ENCODE data around the gene CATSPER1. TPM values are rescaled to one million over a fixed set of nuclear protein-coding genes. Genes with fewer than 3 reads are reported as not detected.

CATSPER1 gene
- polyA plus RNA-seq, 1 of the 3 experiments (the other 2 are of a cell fraction) = 2.2 TPM

DNA sequence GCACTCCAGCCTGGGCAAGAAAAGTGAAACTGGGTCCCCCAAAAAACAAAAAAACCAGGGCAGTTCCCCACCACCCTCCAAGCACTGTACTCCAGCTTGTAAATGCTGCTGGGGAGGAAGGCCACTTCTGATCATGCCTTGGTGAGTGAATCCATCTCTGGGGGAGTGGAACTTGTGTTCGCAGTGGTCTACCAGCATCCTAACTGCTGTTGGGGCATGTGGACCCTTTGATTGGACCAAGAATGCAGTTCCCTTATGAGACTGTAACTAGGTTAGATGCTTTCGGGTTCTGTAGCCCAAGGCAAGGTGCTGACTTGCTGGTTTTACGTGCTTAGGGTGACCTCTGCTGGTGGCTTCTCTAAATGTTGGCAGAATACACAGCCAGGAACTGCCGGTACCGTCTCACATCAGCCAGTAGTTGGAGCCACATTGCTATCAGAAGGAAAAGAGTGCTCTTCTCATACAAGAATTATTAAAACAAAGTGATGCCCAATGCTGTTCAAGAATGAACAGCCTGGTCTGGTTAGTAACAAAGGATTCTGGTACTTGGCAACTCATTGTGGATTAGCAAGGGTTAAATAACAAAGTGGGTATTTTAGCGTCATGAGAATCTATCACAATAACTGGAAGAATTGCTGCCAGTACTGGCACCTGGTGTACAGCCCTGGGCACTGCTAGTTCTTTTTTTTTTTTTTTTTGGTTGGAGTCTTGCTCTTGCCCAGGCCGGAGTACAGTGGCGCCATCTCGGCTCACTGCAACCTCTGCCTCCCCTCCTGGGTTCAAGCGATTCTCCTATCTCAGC lies 37.3 kb downstream of the CATSPER1 start:
- Histone ChIP-seq H3K4me2 (no peak overlapping the region), H3K4me3 (ENCODE audit: low read depth in 2 of 2, low read length in 1 of 2) (peak overlapping the region in 1 of 2 experiments; percentile 4; a peak in 1 of 4 replicates), H3K9me3 (no peaks in the 10 kb centered on the region), H2AFZ (ENCODE audit: low read depth) (no peak overlapping the region), H3K27ac (ENCODE audit: low read depth in 2 of 2, low read length in 1 of 2) (peak overlapping the region; percentile 17 to 18; a peak in 2 of 4 replicates), H3F3A (replicated peaks; ENCODE audit: insufficient read depth) (peaks cover 15% of the 10 kb centered on the region), H3K79me2 (ENCODE audit: insufficient read depth) (no peaks in the 10 kb centered on the region), H3K27me3 (ENCODE audit: insufficient read depth) (no peaks in the 10 kb centered on the region), H3K9me2 (no peaks in the 10 kb centered on the region), H3K36me3 (replicated peaks in 1 of 2; ENCODE audit: control insufficient read depth in 1 of 2, insufficient read depth in 2 of 2, low read length in 1 of 2) (peaks cover 0 to 12% of the 10 kb centered on the region in 2 experiments), H3K4me1 (ENCODE audit: control insufficient read depth in 1 of 2, insufficient read depth in 2 of 2, low read depth in 1 of 2, low read length in 1 of 2) (peaks cover 0 to 2% of the 10 kb centered on the region in 2 experiments; a peak in 1 of 4 replicates), H4K20me1 (ENCODE audit: insufficient read depth) (no peaks in the 10 kb centered on the region), H3K9ac (no peak overlapping the region)
- no peak for TF ChIP-seq RXRA (IDR thresholded peaks at IDR 0.05; ENCODE audit: borderline replicate concordance, low read depth)
- peak; percentile 72 for TF ChIP-seq RCOR1 (IDR thresholded peaks at IDR 0.05; ENCODE audit: low read length)
- TF ChIP-seq GATA2 (CRISPR knock-in tag; IDR thresholded peaks at IDR 0.05) = no peak
- TF ChIP-seq, protein P1, sequence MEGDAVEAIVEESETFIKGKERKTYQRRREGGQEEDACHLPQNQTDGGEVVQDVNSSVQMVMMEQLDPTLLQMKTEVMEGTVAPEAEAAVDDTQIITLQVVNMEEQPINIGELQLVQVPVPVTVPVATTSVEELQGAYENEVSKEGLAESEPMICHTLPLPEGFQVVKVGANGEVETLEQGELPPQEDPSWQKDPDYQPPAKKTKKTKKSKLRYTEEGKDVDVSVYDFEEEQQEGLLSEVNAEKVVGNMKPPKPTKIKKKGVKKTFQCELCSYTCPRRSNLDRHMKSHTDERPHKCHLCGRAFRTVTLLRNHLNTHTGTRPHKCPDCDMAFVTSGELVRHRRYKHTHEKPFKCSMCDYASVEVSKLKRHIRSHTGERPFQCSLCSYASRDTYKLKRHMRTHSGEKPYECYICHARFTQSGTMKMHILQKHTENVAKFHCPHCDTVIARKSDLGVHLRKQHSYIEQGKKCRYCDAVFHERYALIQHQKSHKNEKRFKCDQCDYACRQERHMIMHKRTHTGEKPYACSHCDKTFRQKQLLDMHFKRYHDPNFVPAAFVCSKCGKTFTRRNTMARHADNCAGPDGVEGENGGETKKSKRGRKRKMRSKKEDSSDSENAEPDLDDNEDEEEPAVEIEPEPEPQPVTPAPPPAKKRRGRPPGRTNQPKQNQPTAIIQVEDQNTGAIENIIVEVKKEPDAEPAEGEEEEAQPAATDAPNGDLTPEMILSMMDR (IDR thresholded peaks at IDR 0.05) = peak; percentile 100
- peak; percentile 82 for TF ChIP-seq SMC3 (IDR thresholded peaks at IDR 0.05; ENCODE audit: low read depth, low read length)
- TF ChIP-seq MXI1 (IDR thresholded peaks at IDR 0.05; ENCODE audit: low read depth, low read length) = peak; percentile 27; the same call in 1 of the 2 replicates
- no peak for TF ChIP-seq TAF1 (IDR thresholded peaks at IDR 0.05; ENCODE audit: borderline replicate concordance, low read depth, low read length)
- peak; percentile 97 for TF ChIP-seq RAD21 (IDR thresholded peaks at IDR 0.05; ENCODE audit: low read length)
- peak; percentile 70 for TF ChIP-seq CHD2 (IDR thresholded peaks at IDR 0.05; ENCODE audit: low read length, partially characterized antibody)
- no peak for TF ChIP-seq PBX3 (IDR thresholded peaks at IDR 0.05)
- ChIA-PET POLR2A (interaction anchor here (0.7 to 0.8 kb wide), 2 partner anchors 105 to 482 kb away, joined by 4 read pairs; no protein-coding TSS in a partner anchor), CTCF (interaction anchor here (0.6 to 20.1 kb wide), 46 partner anchors 10 to 518 kb away, joined by 3 to 261 read pairs (median 4); partner anchors contain the start of genes BANF1, CATSPER1, CCDC85B and CTSW)
- 21% methylated on average over 10 of the region's 10 CpGs for WGBS (ENCODE audit: low lambda C conversion rate)
- peak; percentile 85 for DNase-seq

DNA sequence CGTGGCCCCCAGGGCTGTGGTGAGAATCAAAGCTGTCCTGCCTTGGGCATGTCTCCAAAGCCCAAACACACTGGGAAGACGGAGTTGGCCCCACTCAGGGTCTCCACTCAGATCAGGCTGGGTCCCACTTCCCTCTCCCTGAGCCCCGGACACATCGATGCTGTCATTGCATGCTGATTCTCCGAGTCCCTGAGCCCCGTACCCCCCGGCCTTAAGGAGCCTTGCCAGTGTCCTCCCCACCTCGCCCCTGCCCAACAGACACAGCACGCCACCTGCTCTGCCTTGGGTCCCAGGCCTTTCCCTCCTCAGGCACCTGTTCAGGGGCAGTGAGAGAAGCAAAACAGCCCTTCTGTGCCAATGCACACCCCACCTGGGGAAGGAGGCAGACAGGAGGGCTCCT lies 38.9 kb downstream of the CATSPER1 start:
- no peak overlapping the region for H2AFZ ChIP-seq (ENCODE audit: low read depth)
- CTCF ChIA-PET = interaction anchor here (1.2 to 20.1 kb wide), 5 partner anchors 8 to 276 kb away, joined by 4 to 261 read pairs (median 15); partner anchors contain the start of genes CCDC85B, CTSW, FIBP and KAT5
- 92% methylated on average over 6 of the region's 9 CpGs for WGBS (ENCODE audit: low lambda C conversion rate)
- H3K4me2 ChIP-seq = no peak overlapping the region
- DNase-seq = peak; percentile 14
- H3K27ac ChIP-seq (ENCODE audit: low read depth in 2 of 2, low read length in 1 of 2) = no peak overlapping the region
- no peak overlapping the region for H3K4me3 ChIP-seq (ENCODE audit: low read depth in 2 of 2, low read length in 1 of 2)
- peaks cover 0 to 2% of the 10 kb centered on the region in 2 experiments; a peak in 1 of 4 replicates for H3K4me1 ChIP-seq (ENCODE audit: control insufficient read depth in 1 of 2, insufficient read depth in 2 of 2, low read depth in 1 of 2, low read length in 1 of 2)
- POLR2A ChIA-PET = no interaction called here
- H3K27me3 ChIP-seq (ENCODE audit: insufficient read depth) = no peaks in the 10 kb centered on the region
- H3K79me2 ChIP-seq (ENCODE audit: insufficient read depth) = no peaks in the 10 kb centered on the region
- H3K9me3 ChIP-seq = no peaks in the 10 kb centered on the region
- peaks cover 18% of the 10 kb centered on the region for H3F3A ChIP-seq (replicated peaks; ENCODE audit: insufficient read depth)
- H4K20me1 ChIP-seq (ENCODE audit: insufficient read depth) = no peaks in the 10 kb centered on the region
- H3K9ac ChIP-seq = no peak overlapping the region
- H3K9me2 ChIP-seq = no peaks in the 10 kb centered on the region
- peaks cover 0 to 12% of the 10 kb centered on the region in 2 experiments for H3K36me3 ChIP-seq (replicated peaks in 1 of 2; ENCODE audit: control insufficient read depth in 1 of 2, insufficient read depth in 2 of 2, low read length in 1 of 2)
- TF ChIP-seq, protein P2, sequence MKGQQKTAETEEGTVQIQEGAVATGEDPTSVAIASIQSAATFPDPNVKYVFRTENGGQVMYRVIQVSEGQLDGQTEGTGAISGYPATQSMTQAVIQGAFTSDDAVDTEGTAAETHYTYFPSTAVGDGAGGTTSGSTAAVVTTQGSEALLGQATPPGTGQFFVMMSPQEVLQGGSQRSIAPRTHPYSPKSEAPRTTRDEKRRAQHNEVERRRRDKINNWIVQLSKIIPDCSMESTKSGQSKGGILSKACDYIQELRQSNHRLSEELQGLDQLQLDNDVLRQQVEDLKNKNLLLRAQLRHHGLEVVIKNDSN (IDR thresholded peaks at IDR 0.05; ENCODE audit: borderline replicate concordance, low read depth) = no peak
- TF ChIP-seq TCF12 (IDR thresholded peaks at IDR 0.05) (no peak), MXI1 (IDR thresholded peaks at IDR 0.05; ENCODE audit: low read depth, low read length) (no peak), ZBTB33 (IDR thresholded peaks at IDR 0.05; ENCODE audit: borderline replicate concordance, low read depth) (no peak), CHD2 (IDR thresholded peaks at IDR 0.05; ENCODE audit: low read length, partially characterized antibody) (no peak), TEAD4 (IDR thresholded peaks at IDR 0.05; ENCODE audit: borderline replicate concordance, insufficient read depth) (no peak)
- TF ChIP-seq, protein P3, sequence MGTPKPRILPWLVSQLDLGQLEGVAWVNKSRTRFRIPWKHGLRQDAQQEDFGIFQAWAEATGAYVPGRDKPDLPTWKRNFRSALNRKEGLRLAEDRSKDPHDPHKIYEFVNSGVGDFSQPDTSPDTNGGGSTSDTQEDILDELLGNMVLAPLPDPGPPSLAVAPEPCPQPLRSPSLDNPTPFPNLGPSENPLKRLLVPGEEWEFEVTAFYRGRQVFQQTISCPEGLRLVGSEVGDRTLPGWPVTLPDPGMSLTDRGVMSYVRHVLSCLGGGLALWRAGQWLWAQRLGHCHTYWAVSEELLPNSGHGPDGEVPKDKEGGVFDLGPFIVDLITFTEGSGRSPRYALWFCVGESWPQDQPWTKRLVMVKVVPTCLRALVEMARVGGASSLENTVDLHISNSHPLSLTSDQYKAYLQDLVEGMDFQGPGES (IDR thresholded peaks at IDR 0.05; ENCODE audit: low read depth, low read length) = no peak
- TF ChIP-seq, protein P1 (IDR thresholded peaks at IDR 0.05) = no peak

Measured in SK-N-SH (cell line).